ENCODE data around the gene HSH2D. TPM values are rescaled to one million over a fixed set of nuclear protein-coding genes. Genes with fewer than 3 reads are reported as not detected.

Gene HSH2D
- total RNA-seq, 1 donor from 2014 or later, result not detected

DNA sequence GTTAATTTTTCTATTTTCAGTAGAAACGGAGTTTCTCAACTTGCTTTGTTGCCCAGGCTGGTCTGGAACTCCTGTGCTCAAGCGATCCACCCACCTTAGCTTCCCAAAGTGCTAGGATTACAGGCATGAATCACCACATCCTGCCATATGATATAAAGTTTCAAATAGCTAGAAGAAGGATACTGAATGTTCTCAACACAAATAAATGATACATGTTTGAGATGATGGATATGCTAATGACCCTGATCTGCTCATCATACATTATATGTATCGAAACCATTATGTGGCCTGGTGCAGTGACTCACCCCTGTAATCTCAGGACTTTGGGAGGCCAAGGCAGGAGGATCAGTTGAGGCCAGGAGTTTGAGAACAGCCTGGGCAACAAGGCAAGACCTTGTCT lies 18.4 kb downstream of the HSH2D start:
- Mint-ChIP-seq H3K36me3 (ENCODE audit: unreplicated experiment) (no peaks in the 10 kb centered on the region), H3K4me3 (ENCODE audit: unreplicated experiment) (no peak overlapping the region), H3K27me3 (ENCODE audit: unreplicated experiment) (no peaks in the 10 kb centered on the region), H3K9me3 (ENCODE audit: unreplicated experiment) (no peaks in the 10 kb centered on the region), H3K27ac (ENCODE audit: unreplicated experiment) (no peak overlapping the region), H3K4me1 (ENCODE audit: low read depth, unreplicated experiment) (no peaks in the 10 kb centered on the region)
- TF ChIP-seq, protein P1, sequence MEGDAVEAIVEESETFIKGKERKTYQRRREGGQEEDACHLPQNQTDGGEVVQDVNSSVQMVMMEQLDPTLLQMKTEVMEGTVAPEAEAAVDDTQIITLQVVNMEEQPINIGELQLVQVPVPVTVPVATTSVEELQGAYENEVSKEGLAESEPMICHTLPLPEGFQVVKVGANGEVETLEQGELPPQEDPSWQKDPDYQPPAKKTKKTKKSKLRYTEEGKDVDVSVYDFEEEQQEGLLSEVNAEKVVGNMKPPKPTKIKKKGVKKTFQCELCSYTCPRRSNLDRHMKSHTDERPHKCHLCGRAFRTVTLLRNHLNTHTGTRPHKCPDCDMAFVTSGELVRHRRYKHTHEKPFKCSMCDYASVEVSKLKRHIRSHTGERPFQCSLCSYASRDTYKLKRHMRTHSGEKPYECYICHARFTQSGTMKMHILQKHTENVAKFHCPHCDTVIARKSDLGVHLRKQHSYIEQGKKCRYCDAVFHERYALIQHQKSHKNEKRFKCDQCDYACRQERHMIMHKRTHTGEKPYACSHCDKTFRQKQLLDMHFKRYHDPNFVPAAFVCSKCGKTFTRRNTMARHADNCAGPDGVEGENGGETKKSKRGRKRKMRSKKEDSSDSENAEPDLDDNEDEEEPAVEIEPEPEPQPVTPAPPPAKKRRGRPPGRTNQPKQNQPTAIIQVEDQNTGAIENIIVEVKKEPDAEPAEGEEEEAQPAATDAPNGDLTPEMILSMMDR (IDR thresholded peaks at IDR 0.05; ENCODE audit: partially characterized antibody, unreplicated experiment), result no peak
- DNase-seq, result no peak

DNA sequence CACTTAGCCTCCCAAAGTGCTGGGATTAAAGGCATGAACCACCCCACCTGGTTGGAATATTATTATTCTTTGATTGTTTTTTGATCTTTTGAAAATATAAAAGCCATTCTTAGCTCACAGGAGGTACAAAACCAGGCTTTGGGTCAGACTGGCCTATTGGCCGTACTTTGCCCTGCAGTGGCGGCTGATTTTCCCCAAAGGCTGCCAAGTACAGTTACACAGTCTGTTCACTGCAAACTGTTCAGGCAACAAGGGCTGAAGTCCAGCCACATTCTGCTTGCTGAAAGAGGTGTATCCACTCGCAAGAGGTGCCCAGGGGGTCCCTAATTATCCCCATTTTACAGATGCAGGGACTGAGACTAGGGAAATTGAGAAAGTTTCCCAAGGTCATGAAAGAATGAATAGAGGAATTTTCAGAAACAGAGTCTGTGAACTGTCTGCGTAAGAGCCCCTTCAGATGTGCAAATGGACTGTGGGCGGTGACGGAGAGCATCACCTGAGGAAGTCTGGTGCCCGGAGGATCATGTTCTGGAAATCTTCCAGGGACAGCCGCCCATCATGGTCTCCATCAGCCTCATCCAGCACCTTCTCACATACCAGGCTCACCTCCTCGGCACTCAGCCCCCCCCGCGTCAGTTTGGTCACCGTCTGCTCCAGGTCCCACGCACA lies 20.9 kb downstream of the HSH2D start:
- H3K27me3 Mint-ChIP-seq (ENCODE audit: unreplicated experiment), result no peaks in the 10 kb centered on the region
- H3K36me3 Mint-ChIP-seq (ENCODE audit: unreplicated experiment), result no peaks in the 10 kb centered on the region
- TF ChIP-seq, protein P1 (IDR thresholded peaks at IDR 0.05; ENCODE audit: partially characterized antibody, unreplicated experiment), result no peak
- H3K4me1 Mint-ChIP-seq (ENCODE audit: low read depth, unreplicated experiment), result no peaks in the 10 kb centered on the region
- H3K4me3 Mint-ChIP-seq (ENCODE audit: unreplicated experiment), result no peak overlapping the region
- H3K9me3 Mint-ChIP-seq (ENCODE audit: unreplicated experiment), result no peaks in the 10 kb centered on the region
- no peak overlapping the region for H3K27ac Mint-ChIP-seq (ENCODE audit: unreplicated experiment)
- no peak for DNase-seq

DNA sequence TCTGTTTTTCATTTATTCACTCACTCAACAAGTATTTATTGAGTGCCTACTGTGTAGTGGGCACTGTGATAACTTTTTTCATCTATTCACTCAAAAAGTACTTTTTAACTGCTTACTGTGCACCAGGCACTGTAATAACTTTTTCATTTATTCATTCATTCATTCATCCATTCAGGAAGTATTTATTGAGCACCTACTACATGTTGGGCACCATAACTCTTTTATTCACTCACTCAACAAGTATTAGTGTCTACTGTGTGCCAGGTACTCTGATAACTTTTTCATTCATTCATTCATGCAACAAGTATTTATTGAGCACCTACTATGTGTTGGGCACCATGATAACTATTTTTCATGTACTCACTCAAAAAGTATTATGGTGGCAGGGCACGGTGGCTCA lies 22.9 kb downstream of the HSH2D start:
- DNase-seq, result no peak
- no peaks in the 10 kb centered on the region for H3K9me3 Mint-ChIP-seq (ENCODE audit: unreplicated experiment)
- H3K27ac Mint-ChIP-seq (ENCODE audit: unreplicated experiment), result no peak overlapping the region
- no peaks in the 10 kb centered on the region for H3K4me1 Mint-ChIP-seq (ENCODE audit: low read depth, unreplicated experiment)
- no peak overlapping the region for H3K4me3 Mint-ChIP-seq (ENCODE audit: unreplicated experiment)
- TF ChIP-seq, protein P1 (IDR thresholded peaks at IDR 0.05; ENCODE audit: partially characterized antibody, unreplicated experiment), result no peak
- H3K36me3 Mint-ChIP-seq (ENCODE audit: unreplicated experiment), result no peaks in the 10 kb centered on the region
- H3K27me3 Mint-ChIP-seq (ENCODE audit: unreplicated experiment), result no peaks in the 10 kb centered on the region

DNA sequence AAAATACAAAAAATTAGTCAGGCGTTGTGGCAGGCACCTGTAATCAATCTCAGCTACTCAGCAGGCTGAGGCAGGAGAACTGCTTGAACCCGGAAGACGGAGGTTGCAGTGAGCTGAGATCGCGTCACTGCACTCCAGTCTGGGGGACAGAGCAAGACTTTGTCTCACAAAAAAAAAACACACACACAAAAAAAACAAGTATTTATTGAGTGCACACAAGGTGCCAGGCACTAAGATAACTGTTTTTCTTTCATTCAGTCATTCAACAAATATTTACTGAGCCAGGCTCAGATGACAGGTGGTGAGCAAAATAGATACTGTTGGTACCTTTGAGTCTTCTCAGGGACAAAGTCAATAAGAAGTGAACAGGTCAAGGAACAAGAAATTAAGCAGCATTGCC lies 23.6 kb downstream of the HSH2D start:
- Mint-ChIP-seq H3K27me3 (ENCODE audit: unreplicated experiment) (no peaks in the 10 kb centered on the region), H3K4me3 (ENCODE audit: unreplicated experiment) (no peak overlapping the region), H3K9me3 (ENCODE audit: unreplicated experiment) (no peaks in the 10 kb centered on the region), H3K4me1 (ENCODE audit: low read depth, unreplicated experiment) (no peaks in the 10 kb centered on the region), H3K27ac (ENCODE audit: unreplicated experiment) (no peak overlapping the region), H3K36me3 (ENCODE audit: unreplicated experiment) (no peaks in the 10 kb centered on the region)
- no peak for DNase-seq
- TF ChIP-seq, protein P1 (IDR thresholded peaks at IDR 0.05; ENCODE audit: partially characterized antibody, unreplicated experiment), result no peak

DNA sequence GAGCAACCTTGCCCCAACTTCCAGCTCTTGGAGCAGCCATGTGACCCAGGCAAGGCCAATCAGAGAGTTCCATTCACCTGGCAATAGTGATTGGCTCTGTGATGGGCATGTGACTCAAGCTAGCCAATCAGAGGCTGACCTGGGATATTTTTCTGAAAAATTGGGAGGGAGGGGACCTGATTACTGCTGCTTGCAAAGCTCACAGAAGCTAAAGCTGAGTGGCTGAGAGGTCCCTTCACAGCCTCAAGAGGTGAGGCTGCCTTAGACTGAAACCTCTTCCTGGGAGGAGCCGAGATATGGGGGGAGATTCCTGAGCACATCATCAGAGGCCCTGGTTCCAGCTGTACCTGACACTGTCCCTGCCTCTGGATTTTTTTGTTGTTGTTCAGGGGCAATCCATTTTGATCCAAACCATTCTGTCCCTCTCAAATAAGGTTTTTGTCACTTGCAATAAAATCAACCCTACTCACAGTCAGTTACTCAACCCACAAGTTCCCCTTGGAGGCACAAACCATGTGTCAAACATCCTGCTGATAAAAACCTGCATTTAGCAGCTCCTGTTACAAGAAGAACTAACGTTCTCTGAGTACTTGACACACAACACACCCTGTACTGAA lies 25.1 kb downstream of the HSH2D start:
- no peak overlapping the region for H3K4me3 Mint-ChIP-seq (ENCODE audit: unreplicated experiment)

More for the DNA sequence above, 25.1 kb downstream of the HSH2D start:
- Mint-ChIP-seq H3K36me3 (ENCODE audit: unreplicated experiment) (no peaks in the 10 kb centered on the region), H3K9me3 (ENCODE audit: unreplicated experiment) (peaks cover 3% of the 10 kb centered on the region), H3K27ac (ENCODE audit: unreplicated experiment) (no peak overlapping the region), H3K4me1 (ENCODE audit: low read depth, unreplicated experiment) (no peaks in the 10 kb centered on the region), H3K27me3 (ENCODE audit: unreplicated experiment) (no peaks in the 10 kb centered on the region)
- TF ChIP-seq, protein P1 (IDR thresholded peaks at IDR 0.05; ENCODE audit: partially characterized antibody, unreplicated experiment), result no peak
- no peak for DNase-seq

All from glutamatergic neuron (in vitro differentiated cells).